ENCODE data around the gene COX7A1.

Gene COX7A1

DNA sequence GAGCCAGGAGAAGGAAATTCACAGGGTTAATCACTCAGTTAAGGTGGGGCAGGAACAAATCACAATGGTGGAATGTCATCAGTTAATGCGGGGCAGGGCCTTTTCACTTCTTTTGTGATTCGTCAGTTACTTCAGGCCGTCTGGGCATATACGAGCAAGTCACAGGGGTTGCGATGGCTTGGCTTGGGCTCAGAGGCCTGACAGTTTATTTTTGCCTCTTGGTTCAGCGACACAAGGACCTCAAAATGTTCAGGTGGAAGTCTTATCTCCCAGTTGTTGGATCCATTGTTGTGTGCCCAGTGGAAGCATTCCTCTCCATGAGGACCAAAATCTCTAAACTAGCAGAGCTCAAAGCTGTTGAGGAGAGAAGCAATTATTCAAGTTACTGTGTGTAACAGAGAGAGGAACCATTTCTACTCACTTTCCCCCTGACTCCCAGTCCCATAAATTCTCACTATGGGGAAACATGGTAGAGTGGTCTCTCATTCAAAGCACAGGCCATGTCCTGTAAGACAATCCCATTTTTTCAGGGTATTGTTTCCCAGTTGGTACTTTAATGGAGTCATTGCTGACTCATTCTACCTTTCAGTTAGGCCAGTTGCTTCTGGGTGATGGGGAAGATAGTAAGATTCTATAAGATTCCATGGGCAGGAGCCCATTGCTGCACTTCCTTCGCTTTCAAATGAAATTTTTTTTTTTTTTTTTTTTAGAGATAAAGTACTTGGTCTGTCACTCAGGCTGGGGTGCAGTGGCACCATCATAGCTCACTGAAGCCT is 8.8 kb upstream of the COX7A1 start:
- no peak overlapping the region for H3K4me3 ChIP-seq (ENCODE audit: low read depth, low read length)
- CTCF ChIA-PET, result interaction anchor here (1.4 kb wide), 1 partner anchor 9 kb away, joined by 4 read pairs; no protein-coding TSS in a partner anchor
- TF ChIP-seq, protein P1, sequence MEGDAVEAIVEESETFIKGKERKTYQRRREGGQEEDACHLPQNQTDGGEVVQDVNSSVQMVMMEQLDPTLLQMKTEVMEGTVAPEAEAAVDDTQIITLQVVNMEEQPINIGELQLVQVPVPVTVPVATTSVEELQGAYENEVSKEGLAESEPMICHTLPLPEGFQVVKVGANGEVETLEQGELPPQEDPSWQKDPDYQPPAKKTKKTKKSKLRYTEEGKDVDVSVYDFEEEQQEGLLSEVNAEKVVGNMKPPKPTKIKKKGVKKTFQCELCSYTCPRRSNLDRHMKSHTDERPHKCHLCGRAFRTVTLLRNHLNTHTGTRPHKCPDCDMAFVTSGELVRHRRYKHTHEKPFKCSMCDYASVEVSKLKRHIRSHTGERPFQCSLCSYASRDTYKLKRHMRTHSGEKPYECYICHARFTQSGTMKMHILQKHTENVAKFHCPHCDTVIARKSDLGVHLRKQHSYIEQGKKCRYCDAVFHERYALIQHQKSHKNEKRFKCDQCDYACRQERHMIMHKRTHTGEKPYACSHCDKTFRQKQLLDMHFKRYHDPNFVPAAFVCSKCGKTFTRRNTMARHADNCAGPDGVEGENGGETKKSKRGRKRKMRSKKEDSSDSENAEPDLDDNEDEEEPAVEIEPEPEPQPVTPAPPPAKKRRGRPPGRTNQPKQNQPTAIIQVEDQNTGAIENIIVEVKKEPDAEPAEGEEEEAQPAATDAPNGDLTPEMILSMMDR (IDR thresholded peaks at IDR 0.05; ENCODE audit: insufficient read depth, low read length, missing control alignments), result no peak
- POLR2A ChIA-PET, result no interaction called here
- DNase-seq (ENCODE audit: low read depth, low spot score), result no peak

DNA sequence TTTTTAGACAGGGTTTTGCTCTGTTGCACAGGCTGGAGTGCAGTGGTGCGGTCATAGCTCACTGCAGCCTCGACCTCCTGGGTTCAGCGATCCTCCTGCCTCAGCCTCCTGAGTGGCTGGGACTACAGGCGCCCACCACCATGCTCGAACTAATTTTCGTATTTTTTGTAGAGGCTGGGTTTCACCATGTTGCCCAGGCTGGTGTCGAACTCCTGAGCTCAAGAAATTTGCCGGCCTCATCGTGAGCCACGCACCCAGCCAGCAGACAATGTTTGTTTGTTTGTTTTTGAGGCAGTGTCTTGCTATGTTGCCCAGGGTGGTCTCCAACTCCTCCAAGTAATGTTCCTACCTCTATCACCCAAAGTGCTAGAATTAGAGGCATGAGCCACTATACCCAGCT is 879 bp upstream of the COX7A1 start:
- no peak for DNase-seq (ENCODE audit: low read depth, low spot score)
- no peak overlapping the region for H3K4me3 ChIP-seq (ENCODE audit: low read depth, low read length)
- POLR2A ChIA-PET, result interaction anchor here (1.1 to 1.7 kb wide), 2 partner anchors 9 to 14 kb away, joined by 4 to 5 read pairs; partner anchors contain the start of gene CAPNS1
- TF ChIP-seq, protein P1 (IDR thresholded peaks at IDR 0.05; ENCODE audit: insufficient read depth, low read length, missing control alignments), result no peak
- CTCF ChIA-PET, result interaction anchor here (0.8 to 2.1 kb wide), 5 partner anchors 12 to 92 kb away, joined by 3 to 10 read pairs (median 3); no protein-coding TSS in a partner anchor

DNA sequence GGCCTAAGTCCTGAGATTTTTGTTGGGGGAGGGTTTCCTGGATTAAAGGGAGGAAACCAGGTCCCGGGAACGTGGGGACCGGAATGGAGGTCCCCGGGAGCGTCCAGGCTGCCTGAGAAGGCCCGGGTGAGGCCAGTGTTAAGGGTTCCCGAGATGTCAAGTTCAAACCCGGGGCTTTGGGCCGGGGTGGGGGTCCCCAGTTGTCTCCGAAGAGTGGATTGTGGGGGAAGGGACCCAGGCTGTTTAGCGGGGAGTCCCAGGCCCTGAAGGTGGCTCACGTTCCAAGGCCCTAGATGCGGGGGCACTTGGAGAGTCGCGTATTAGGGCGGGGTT is 262 bp downstream of the COX7A1 start:
- H3K4me3 ChIP-seq (ENCODE audit: low read depth, low read length), result peak overlapping the region; percentile 27
- TF ChIP-seq, protein P1 (IDR thresholded peaks at IDR 0.05; ENCODE audit: insufficient read depth, low read length, missing control alignments), result no peak
- no peak for DNase-seq (ENCODE audit: low read depth, low spot score)
- ChIA-PET CTCF (no interaction called here), POLR2A (no interaction called here)

DNA sequence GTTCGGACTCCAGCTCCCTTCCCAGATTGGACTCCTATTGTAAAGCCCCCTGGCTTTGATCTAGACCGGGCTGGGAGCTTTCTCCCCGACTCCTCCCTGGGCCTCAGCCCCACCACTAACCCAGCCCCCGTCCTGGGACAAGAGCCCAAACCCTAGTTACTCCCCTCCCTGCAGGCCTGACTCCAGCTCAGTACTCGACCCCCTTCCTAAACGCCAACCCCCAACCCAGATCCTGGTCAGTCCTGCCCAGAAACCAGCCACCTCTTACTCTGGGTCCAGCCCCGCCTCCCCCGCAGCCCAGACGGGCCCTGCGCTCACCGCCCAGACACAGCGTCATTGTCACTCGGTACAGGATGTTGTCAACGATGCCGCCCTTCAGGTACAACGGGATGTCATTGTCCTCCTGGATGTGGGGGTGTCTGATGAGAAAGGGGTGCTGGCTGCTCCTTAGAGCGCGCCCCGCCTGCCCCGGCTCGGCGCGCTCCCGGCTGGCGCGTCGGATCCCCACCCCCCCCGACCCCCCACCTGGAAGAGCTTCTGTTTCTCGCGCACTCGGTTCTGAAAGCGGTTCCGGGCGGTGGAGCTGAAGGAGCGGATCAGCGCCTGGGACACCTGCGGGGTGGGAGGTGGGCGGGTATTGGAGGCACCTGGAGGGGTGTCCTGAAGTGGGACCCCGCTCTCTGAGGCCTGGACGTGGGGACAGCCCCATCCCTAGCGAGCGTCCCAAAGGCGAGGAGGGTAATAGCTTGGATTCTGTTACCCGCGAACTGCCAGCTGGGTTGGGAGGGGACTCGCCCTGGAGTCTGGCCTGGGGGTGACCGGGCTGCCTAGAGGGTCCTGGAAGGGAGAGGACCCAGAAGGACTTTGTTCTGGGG is 866 bp downstream of the COX7A1 start:
- ChIA-PET CTCF (interaction anchor here (0.8 to 1.7 kb wide), 4 partner anchors 19 to 28 kb away, joined by 3 to 6 read pairs (median 5); no protein-coding TSS in a partner anchor), POLR2A (interaction anchor here (0.7 kb wide), 1 partner anchor 15 kb away, joined by 3 read pairs; no protein-coding TSS in a partner anchor)
- no peak for DNase-seq (ENCODE audit: low read depth, low spot score)
- peak overlapping the region; percentile 12; the same call in 1 of the 2 replicates for H3K4me3 ChIP-seq (ENCODE audit: low read depth, low read length)
- TF ChIP-seq, protein P1 (IDR thresholded peaks at IDR 0.05; ENCODE audit: insufficient read depth, low read length, missing control alignments), result no peak

DNA sequence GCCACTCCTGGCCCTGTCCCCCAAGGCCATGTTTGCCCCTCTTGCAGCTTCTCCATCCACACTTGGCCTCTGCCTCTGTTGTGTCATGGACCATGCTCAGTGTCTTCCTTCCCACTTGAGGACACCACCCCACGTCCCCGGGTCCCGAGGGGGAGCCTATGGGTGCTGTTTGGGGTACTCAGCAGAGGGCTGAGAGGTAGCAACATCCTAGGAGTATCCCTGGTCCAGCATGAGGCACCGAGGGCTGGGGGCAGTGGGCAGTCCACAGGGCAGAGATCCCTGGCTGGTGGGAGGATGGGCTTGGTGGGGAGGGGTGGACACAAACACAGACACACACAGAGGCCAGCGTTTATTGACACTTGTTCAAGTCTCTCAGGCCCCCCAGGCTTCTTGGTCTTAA is 1.7 kb downstream of the COX7A1 start:
- no peak for DNase-seq (ENCODE audit: low read depth, low spot score)
- ChIA-PET CTCF (interaction anchor here (0.8 to 1.7 kb wide), 4 partner anchors 19 to 28 kb away, joined by 3 to 6 read pairs (median 5); no protein-coding TSS in a partner anchor), POLR2A (interaction anchor here (0.7 to 1.1 kb wide), 2 partner anchors 11 to 16 kb away, joined by 3 read pairs; no protein-coding TSS in a partner anchor)
- H3K4me3 ChIP-seq (ENCODE audit: low read depth, low read length), result no peak overlapping the region
- TF ChIP-seq, protein P1 (IDR thresholded peaks at IDR 0.05; ENCODE audit: insufficient read depth, low read length, missing control alignments), result no peak
